SK-N-SH (cell line): Measurements from ENCODE around the gene RGS14. TPM values are rescaled to one million over a fixed set of nuclear protein-coding genes. Genes with fewer than 3 reads are reported as not detected.

Experiments used
- CTCF ChIA-PET: fragments of 300-600, 350-600 bp; formaldehyde crosslinking; extraction: SDS; loops from one replicate; lab custom pipeline; 2021; lab: Yijun Ruan, JAX
- POLR2A ChIA-PET: fragments of 350-600 bp; sonication (Branson Sonifier 250); formaldehyde crosslinking; extraction: SDS; loops from one replicate; lab custom pipeline; 2020; ENCODE audit warnings: antibody characterized with exemption, inconsistent platforms; lab: Yijun Ruan, JAX
- DNase-seq: peaks from one replicate; pipeline ENCODE4 v3.0.0; 2012
- H2AFZ ChIP-seq: fragments of 200-600 bp; sonication (generic); 2 replicates; pipeline ENCODE4 v1.8.1; 2016; ENCODE audit warnings: antibody characterized with exemption, mild to moderate bottlenecking, low read depth
- H3F3A ChIP-seq: fragments of 200-600 bp; sonication (generic); replicated peaks from 2 replicates; pipeline ENCODE3; 2016; ENCODE audit warnings: antibody characterized with exemption, mild to moderate bottlenecking; ENCODE audit not compliant: insufficient read depth
- H3K27ac ChIP-seq, 2 experiments: fragments of 200-500 bp in 1 of 2; fragments of 200-600 bp in 1 of 2; sonication (Bioruptor generic) in 1 of 2; sonication (generic), shearing (Covaris generic) in 1 of 2; 2 replicates each; pipeline versions ENCODE4 v1.5.1 to v1.6.1; 2014 to 2016; ENCODE audit warnings: low read depth in 2 of 2, inconsistent platforms in 1 of 2, low read length in 1 of 2, mild to moderate bottlenecking in 1 of 2, mixed read lengths in 1 of 2
- H3K27me3 ChIP-seq: fragments of 200-600 bp; sonication (generic), shearing (Covaris generic); 2 replicates; pipeline ENCODE4 v1.6.1; 2016; ENCODE audit warnings: mixed run types; ENCODE audit not compliant: insufficient read depth
- H3K36me3 ChIP-seq, 2 experiments: fragments of 200-500 bp in 1 of 2; fragments of 200-600 bp in 1 of 2; sonication (Bioruptor generic) in 1 of 2; sonication (generic) in 1 of 2; replicated peaks in 1 of 2; 2 replicates each; pipeline versions ENCODE3 to v1.5.1; 2014 to 2016; ENCODE audit warnings: low read length in 1 of 2, mild to moderate bottlenecking in 1 of 2; ENCODE audit not compliant: insufficient read depth in 2 of 2, control insufficient read depth in 1 of 2
- H3K4me1 ChIP-seq, 2 experiments: fragments of 200-500 bp in 1 of 2; fragments of 200-600 bp in 1 of 2; sonication (Bioruptor generic) in 1 of 2; sonication (generic), shearing (Covaris generic) in 1 of 2; 2 replicates each; pipeline versions ENCODE4 v1.5.1 to v1.6.1; 2014 to 2016; ENCODE audit warnings: low read depth in 1 of 2, low read length in 1 of 2, mixed run types in 1 of 2; ENCODE audit not compliant: insufficient read depth in 2 of 2, control insufficient read depth in 1 of 2
- H3K4me2 ChIP-seq: fragments of 200-600 bp; sonication (generic), shearing (Covaris generic); 2 replicates; pipeline ENCODE4 v1.6.1; 2017; ENCODE audit warnings: mixed run types
- H3K4me3 ChIP-seq, 2 experiments: fragments of 200-500 bp in 1 of 2; fragments of 200-600 bp in 1 of 2; sonication (Bioruptor generic) in 1 of 2; sonication (generic), shearing (Covaris generic) in 1 of 2; 2 replicates each; pipeline versions ENCODE4 v1.5.1 to v1.8.1; 2014 to 2016; ENCODE audit warnings: low read depth in 2 of 2, inconsistent platforms in 1 of 2, low read length in 1 of 2, mild to moderate bottlenecking in 1 of 2, mixed read lengths in 1 of 2, moderate library complexity in 1 of 2
- H3K79me2 ChIP-seq: fragments of 200-600 bp; sonication (generic); 2 replicates; pipeline ENCODE4 v1.8.1; 2017; ENCODE audit warnings: mild to moderate bottlenecking; ENCODE audit not compliant: insufficient read depth
- H3K9ac ChIP-seq: fragments of 200-600 bp; sonication (generic); 2 replicates; pipeline ENCODE4 v1.6.1; 2017; ENCODE audit warnings: mixed run types
- H3K9me2 ChIP-seq: fragments of 200-600 bp; sonication (generic); 2 replicates; pipeline ENCODE4 v1.6.1; 2017; ENCODE audit warnings: mixed run types
- H3K9me3 ChIP-seq: fragments of 200-600 bp; sonication (generic); 2 replicates; pipeline ENCODE4 v1.6.1; 2017; ENCODE audit warnings: mixed run types, mild to moderate bottlenecking, moderate library complexity
- H4K20me1 ChIP-seq: fragments of 200-600 bp; sonication (generic); 2 replicates; pipeline ENCODE4 v1.6.1; 2017; ENCODE audit warnings: mild to moderate bottlenecking, mixed run types; ENCODE audit not compliant: insufficient read depth
- CTCF ChIP-seq: fragments of 200-600 bp; sonication (generic); IDR thresholded peaks from 2 replicates; pipeline ENCODE4 v1.6.1; 2017; ENCODE audit warnings: antibody characterized with exemption, mild to moderate bottlenecking, moderate library complexity
- ELF1 ChIP-seq: IDR thresholded peaks from 2 replicates; pipeline ENCODE4 v1.4.0; 2012
- FOSL2 ChIP-seq: IDR thresholded peaks from 2 replicates; pipeline ENCODE4 v1.4.0; 2012; ENCODE audit warnings: low read depth, mild to moderate bottlenecking, moderate library complexity, borderline replicate concordance
- FOXM1 ChIP-seq: IDR thresholded peaks from 2 replicates; pipeline ENCODE4 v1.4.0; 2012; ENCODE audit warnings: low read depth, mild to moderate bottlenecking
- GABPA ChIP-seq: IDR thresholded peaks from 2 replicates; pipeline ENCODE4 v1.4.0; 2012; ENCODE audit warnings: low read depth, mild to moderate bottlenecking
- JUND ChIP-seq: IDR thresholded peaks from 2 replicates; pipeline ENCODE4 v1.4.0; 2012
- MXI1 ChIP-seq: IDR thresholded peaks from 2 replicates; pipeline ENCODE4 v1.6.1; 2012; ENCODE audit warnings: mild to moderate bottlenecking, low read depth, low read length, improper control_type of control experiment
- NFIC ChIP-seq: IDR thresholded peaks from 2 replicates; pipeline ENCODE4 v1.4.0; 2012; ENCODE audit warnings: borderline replicate concordance
- NRF1 ChIP-seq: IDR thresholded peaks from 2 replicates; pipeline ENCODE4 v1.6.1; 2012; ENCODE audit warnings: low read depth, mild to moderate bottlenecking, low read length
- RAD21 ChIP-seq: IDR thresholded peaks from 2 replicates; pipeline ENCODE4 v1.6.1; 2012; ENCODE audit warnings: mild to moderate bottlenecking, low read length
- RCOR1 ChIP-seq: fragments of 150-350 bp; IDR thresholded peaks from 2 replicates; pipeline ENCODE4 v1.6.1; 2017; ENCODE audit warnings: antibody characterized with exemption, low read length
- RFX5 ChIP-seq: IDR thresholded peaks from 2 replicates; pipeline ENCODE4 v1.6.1; 2012; ENCODE audit warnings: mild to moderate bottlenecking, improper control_type of control experiment, low read length
- SIN3A ChIP-seq: IDR thresholded peaks from 2 replicates; pipeline ENCODE4 v1.6.1; 2012; ENCODE audit warnings: low read depth, mild to moderate bottlenecking, low read length, moderate library complexity, borderline replicate concordance
- TEAD4 ChIP-seq: IDR thresholded peaks from 2 replicates; pipeline ENCODE4 v1.4.0; 2012; ENCODE audit warnings: mild to moderate bottlenecking, borderline replicate concordance; ENCODE audit not compliant: insufficient read depth
- USF2 ChIP-seq: fragments of 150-350 bp; IDR thresholded peaks from 2 replicates; pipeline ENCODE4 v1.6.1; 2017; ENCODE audit warnings: antibody characterized with exemption, low read length, low read depth, borderline replicate concordance
- YY1 ChIP-seq: IDR thresholded peaks from 2 replicates; pipeline ENCODE4 v1.4.0; 2012; ENCODE audit warnings: low read depth, mild to moderate bottlenecking
- ZBTB33 ChIP-seq: IDR thresholded peaks from 2 replicates; pipeline ENCODE4 v1.4.0; 2012; ENCODE audit warnings: low read depth, borderline replicate concordance
- WGBS: methylation state at CpG from one replicate; pipeline ENCODE4 v1.1.6; 2017; ENCODE audit warnings: low lambda C conversion rate; 5-methylcytosine and 5-hydroxymethylcytosine counted together
- polyA plus RNA-seq, 3 experiments: library from polyadenylated mRNA; depleted of rRNA; stranded (reverse); fragments of >200 nt; gene quantifications; 2 replicates each; pipeline ENCODE4 v1.2.3, GENCODE V29; 2012
- TF ChIP-seq, protein P1 (sequence below): IDR thresholded peaks from 2 replicates; pipeline ENCODE4 v1.4.0; 2012; ENCODE audit warnings: low read depth
- TF ChIP-seq, protein P2 (sequence below): IDR thresholded peaks from 2 replicates; pipeline ENCODE4; 2012

RGS14 gene
- polyA plus RNA-seq, 1 of the 3 experiments (the other 2 are of a cell fraction) = 26.5 TPM

DNA sequence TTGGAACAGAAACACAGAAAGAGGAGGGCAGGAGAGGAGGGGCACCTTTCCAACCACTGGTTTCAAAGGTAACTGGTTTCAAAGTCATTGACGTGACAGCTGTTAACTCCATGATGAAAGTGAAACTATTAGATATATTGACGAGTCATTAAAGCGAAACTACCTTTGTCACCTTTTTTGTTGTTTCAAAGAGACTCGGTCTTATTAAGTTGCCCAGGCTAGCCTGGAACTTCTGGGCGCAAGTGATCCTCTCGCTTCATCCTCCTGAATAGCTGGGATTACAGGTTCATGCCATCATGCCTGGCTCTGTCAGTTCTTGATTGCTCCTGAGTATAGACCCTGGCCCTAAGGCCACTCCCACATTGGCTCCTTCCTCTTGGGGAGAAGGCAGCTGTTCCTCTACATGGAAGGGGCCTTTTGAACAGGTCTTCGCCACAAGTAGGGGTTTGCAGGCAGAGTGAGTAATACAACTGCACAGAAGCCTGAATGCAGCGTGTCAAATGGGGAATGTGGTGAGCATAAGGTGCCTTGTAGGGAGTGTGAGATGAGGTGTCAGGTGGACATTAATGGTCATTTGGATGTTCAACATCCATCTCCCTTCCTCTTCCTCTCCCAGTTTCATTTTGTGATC lies 55.0 kb downstream of the RGS14 start:
- H3K4me3 ChIP-seq = no peak overlapping the region
- H3K27ac ChIP-seq = no peak overlapping the region
- POLR2A ChIA-PET = no interaction called here
- CTCF ChIA-PET = interaction anchor here (0.8 to 8.9 kb wide), 4 partner anchors 9 to 88 kb away, joined by 3 to 75 read pairs (median 4); no protein-coding TSS in a partner anchor
- H3K9me3 ChIP-seq = no peaks in the 10 kb centered on the region
- TF ChIP-seq RCOR1 = no peak
- no peak for TF ChIP-seq NFIC
- no peak for TF ChIP-seq SIN3A
- TF ChIP-seq FOSL2 = no peak
- TF ChIP-seq FOXM1 = no peak
- no peak for TF ChIP-seq RFX5
- no peak for TF ChIP-seq YY1
- no peak for TF ChIP-seq USF2
- no peak for TF ChIP-seq ZBTB33
- TF ChIP-seq CTCF = no peak
- no peak for TF ChIP-seq RAD21
- no peak for TF ChIP-seq ELF1
- TF ChIP-seq MXI1 = no peak
- no peak for TF ChIP-seq TEAD4
- TF ChIP-seq GABPA = no peak
- TF ChIP-seq NRF1 = no peak
- TF ChIP-seq, protein P1, sequence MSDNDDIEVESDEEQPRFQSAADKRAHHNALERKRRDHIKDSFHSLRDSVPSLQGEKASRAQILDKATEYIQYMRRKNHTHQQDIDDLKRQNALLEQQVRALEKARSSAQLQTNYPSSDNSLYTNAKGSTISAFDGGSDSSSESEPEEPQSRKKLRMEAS = no peak
- TF ChIP-seq, protein P2, sequence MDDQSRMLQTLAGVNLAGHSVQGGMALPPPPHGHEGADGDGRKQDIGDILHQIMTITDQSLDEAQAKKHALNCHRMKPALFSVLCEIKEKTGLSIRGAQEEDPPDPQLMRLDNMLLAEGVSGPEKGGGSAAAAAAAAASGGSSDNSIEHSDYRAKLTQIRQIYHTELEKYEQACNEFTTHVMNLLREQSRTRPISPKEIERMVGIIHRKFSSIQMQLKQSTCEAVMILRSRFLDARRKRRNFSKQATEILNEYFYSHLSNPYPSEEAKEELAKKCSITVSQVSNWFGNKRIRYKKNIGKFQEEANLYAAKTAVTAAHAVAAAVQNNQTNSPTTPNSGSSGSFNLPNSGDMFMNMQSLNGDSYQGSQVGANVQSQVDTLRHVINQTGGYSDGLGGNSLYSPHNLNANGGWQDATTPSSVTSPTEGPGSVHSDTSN = no peak
- TF ChIP-seq JUND = no peak
- no peaks in the 10 kb centered on the region for H3F3A ChIP-seq
- H3K9ac ChIP-seq = no peak overlapping the region
- no peaks in the 10 kb centered on the region for H3K4me1 ChIP-seq
- H2AFZ ChIP-seq = no peak overlapping the region
- no peaks in the 10 kb centered on the region for H3K27me3 ChIP-seq
- no peaks in the 10 kb centered on the region for H3K36me3 ChIP-seq
- no peaks in the 10 kb centered on the region for H3K79me2 ChIP-seq
- no peak for DNase-seq
- H3K4me2 ChIP-seq = no peak overlapping the region
- no peaks in the 10 kb centered on the region for H4K20me1 ChIP-seq
- H3K9me2 ChIP-seq = no peaks in the 10 kb centered on the region
- WGBS = 87% methylated on average over 8 of the region's 8 CpGs
